IPS-NIHi7 (cell line): ENCODE results near the gene PLIN5.

Experiments
- DNase-seq: peaks from one replicate; pipeline ENCODE4 v3.0.0; 2012; ENCODE audit warnings: mixed read lengths; ENCODE audit errors: extremely low spot score

PLIN5 gene

DNA sequence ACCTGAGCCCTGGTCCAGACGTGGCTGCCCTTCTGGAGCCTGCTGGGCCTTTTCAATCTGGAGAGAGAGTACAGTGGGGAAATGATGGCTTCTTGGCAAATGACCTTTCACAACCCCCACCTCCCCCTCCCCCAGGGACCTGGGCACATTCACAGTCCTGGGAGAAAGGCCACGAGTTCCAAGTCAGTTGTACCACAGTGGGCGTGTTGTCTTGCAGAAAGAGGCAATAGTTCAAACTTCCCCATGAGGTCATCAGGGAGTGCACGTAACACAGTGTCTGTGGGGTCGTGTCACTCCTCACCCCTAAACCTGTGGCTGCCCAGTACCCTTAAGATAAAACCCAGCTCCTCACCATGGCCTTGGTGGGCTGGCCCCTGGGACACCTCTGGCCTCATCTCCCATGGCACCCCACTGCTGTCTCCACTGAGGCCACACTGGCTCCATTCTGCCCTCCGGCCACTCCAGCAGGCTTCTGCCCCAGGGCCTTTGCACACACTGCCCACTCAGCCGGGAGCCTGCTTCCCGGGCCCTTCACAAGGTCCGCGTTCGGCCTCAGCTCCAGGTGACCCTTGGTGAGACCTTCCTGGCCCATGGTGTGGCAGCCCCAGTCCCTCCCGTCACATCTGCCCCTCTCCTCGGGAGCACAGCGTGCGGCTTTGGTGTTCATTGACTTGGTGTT is 30.0 kb downstream of the PLIN5 start:
- no peak for DNase-seq

DNA sequence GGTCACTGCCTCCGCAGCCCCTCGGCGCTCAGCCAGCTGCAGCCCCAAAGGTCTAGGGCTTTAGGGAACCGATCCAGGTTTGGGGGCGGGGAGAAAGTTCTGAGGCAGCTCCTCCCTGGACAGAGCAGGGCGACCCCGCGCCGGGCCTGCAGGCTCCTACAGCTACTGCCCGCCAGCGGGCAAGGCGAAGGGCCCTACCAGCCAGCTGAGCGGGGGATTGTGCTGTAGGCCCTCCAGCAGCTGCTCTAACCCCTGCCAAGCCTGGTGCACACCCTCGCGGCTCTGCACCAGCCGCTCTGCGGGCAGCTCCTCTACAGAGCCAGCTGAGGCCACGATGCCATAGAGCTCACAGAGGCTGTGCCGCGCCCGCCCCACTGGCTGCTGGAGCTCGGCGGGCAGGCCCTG is 30.7 kb downstream of the PLIN5 start:
- DNase-seq, result no peak

DNA sequence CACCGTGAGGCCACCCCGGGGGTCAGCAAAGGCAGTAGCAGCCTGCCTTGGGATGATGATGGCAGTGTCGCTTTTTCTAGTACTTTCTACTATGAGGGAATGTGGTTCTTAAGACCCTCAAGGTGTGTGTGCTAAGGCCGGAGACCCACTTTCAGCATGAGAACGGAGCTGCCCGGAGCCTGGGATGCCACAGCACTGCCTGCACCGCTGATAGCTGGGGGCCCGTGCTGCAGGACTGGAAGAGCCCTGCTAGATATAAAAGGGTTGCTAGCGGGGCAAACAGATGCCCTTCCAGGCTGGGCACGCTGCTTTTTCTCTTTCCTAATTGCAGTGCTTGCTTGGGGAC is 31.2 kb downstream of the PLIN5 start:
- no peak for DNase-seq

DNA sequence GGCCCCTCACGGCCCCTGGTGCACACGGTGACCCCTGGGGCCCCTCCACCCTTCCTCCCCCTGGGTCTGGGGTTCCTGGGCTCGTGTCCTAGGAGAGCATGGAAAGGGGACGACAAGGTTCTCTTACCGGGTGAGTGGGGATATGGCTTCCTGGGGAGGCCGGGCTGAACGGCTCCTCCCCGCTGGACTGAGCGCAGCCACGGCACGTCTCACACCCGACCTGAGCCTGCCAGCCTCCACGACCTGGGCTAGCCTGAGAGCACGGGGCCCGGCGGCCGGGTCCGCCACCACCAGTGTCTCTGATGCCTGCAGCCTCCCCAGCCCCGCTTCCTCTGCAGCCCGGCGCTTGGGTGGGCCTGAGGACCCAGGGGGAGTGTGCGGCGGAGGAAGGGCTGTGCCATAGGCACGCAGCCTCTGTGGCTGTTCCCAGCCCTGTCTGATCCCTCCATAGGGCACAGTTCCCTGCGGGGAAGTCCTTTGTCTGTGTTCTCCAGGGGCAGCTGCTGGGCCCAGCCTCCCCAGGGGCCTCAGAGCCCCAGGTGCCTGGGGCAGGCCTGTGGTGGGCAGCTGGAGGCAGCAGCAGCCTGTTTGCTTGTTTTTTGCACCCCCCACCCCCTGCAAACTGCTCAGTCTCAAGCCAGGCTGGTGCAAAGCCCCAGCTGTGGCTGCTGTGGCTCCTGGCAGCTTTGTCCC is 31.7 kb downstream of the PLIN5 start:
- no peak for DNase-seq

DNA sequence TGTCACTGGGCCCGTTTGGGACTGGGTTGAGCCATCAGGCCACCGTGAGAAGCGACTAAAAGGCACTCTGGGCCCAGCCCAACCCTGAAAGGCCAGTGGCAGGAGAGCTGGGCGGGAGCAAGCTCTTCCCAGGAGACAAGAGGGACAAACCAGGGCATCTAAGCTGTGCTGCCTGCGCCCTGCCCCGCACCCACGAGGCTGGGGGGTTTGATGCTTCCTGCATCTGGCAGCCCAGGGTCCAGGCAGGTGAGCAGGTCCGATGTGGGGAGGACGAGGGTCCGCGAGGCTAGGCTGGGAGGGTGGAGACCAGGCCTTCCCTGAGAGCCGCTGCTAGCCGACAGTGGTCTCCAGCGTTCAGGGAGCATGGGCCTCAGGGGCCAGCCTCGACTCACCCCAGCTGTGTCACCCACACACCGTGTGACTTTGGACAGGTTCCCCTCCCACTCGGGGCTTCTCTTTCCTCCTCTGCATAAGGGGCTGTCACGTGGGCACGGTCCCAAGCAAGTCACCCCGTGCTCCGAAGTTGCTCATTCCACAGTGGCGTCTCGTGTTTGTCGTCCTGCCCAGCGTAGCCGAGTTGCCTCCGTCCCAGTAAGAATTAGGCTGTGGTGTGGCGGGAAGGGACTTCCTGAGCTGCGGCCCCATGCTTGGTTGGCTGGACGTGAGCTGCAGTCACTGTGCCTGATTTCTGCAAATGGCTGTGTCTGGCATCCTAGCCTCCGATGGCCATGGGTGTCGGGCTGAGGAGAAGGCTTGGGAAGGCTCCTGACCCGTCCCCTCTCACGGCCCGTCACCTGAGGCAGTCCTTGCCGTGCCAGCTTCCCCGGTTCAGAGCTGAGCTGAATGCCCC is 32.5 kb downstream of the PLIN5 start:
- DNase-seq, result no peak

DNA sequence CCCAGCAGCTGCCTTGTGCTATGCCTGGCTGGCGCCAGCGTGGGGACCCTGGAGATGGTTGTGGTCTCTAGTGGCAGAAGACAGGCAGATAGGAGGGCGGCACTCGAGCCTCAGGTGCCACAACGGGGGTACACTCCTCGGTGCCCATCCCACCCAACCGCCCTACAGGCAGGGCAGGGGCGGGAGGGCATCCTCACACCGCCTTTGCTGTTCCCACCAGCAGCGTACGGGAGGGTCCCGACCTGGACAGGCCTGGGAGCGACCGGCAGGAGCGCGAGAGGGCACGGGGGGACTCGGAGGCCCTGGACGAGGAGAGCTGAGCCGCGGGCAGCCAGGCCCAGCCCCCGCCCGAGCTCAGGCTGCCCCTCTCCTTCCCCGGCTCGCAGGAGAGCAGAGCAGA is 33.3 kb downstream of the PLIN5 start:
- no peak for DNase-seq

DNA sequence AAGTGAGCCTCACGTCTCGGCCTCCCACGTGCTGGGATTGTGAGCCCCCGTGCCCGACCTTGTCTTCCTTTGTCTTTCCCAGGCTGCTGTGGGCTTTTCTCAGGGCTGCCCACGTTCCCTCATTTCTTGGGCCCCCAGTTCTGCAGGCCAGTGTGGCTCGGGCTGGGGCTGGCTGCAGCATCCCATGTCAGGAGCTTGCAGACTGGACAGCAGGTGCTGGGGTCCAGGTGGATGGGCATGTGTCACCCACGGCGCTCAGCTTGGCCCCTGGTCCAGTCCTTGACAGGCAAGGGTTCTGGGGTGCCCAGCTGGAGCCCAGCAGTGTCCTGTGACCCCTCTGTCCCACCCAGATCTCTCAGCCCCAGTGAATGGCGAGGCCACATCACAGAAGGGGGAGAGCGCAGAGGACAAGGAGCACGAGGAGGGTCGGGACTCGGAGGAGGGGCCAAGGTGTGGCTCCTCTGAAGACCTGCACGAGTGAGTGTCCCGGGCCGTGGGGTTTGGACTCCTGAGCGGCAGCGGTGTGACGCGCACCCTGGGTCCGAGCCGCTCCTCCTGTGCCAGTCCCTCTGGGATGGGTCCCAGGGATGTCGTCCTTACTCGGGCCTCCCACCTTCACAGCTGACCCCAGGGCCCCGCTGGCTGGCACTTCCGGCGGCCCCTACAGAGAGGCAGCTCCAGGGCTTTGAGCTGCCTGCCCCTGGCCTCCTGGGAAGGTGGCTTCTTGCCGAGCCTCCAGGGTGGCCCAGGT is 34.0 kb downstream of the PLIN5 start:
- no peak for DNase-seq

DNA sequence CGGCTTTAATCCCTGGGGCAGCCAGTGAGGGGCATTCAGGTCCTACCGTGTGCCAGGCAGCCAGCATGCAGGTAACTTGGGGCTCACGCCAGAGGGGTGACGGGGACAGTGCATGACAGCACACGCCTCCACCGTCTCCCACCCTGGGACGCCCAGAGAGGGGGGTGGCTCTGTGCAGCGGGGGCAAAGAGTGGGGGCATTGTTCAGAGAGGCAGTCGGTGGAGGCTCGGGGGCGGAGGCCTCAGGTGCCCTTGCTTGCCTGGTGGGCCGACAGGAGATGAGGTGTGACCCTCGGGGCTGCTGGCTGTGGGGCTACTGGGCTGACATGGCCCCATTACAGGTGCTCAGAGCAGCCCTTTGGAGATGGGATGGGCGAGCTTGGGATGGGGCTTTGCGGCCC is 35.2 kb downstream of the PLIN5 start:
- DNase-seq, result no peak

DNA sequence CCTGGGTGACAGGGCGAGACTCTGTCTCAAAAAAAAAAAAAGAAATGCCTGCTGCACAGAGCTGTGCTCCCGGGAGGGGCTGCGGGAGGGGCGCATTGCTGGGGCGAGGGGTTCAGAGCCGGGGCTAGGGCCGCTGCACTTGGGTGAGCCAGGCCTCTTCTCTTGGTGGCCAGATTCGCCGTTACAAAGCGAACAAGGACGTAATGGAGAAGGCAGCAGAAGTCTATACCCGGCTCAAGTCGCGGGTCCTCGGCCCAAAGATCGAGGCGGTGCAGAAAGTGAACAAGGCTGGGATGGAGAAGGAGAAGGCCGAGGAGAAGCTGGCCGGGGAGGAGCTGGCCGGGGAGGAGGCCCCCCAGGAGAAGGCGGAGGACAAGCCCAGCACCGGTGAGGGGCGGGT is 35.7 kb downstream of the PLIN5 start:
- DNase-seq, result no peak

DNA sequence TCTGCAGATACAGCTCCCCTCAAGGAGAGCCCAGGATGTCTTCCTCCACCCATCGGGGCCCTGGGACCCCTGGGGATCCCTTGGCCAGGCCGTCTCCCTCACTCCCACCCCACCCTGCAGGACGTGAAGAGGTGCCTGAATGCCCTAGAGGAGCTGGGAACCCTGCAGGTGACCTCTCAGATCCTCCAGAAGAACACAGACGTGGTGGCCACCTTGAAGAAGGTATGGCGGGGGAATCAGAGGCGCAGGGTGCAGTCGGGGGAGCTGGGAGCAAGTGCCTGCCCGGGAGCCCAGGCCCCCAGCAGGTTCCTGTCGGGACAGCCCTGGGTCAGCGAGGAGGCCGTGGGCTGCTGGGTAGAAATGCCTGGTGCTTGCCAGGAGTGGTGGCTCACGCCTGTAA is 36.3 kb downstream of the PLIN5 start:
- DNase-seq, result no peak

DNA sequence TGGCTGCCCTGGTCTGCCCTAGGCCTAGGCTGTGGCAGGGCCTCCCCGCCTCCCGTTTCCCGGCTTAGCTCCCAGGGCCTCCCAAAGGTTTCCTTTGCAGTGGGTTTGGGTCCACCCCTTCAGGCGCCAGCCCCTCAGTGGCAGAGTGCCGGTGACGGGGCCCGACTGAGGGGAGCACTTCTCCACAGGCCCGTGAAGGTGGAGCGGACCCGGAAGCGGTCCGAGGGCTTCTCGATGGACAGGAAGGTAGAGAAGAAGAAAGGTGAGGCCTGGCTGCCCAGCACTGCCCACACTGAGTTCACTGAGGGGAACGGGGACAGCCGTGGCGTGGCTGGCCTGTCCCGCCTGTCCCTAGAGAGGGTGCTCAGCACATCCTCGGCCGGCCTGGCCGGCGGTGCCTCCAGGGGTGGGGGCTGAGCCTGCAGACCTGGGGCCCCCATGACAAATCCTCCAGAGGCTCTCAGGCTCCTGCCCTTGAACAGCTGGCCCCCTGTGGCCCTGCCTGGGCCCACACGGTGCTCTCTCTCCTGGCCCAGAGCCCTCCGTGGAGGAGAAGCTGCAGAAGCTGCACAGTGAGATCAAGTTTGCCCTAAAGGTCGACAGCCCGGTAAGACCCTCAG is 37.1 kb downstream of the PLIN5 start:
- no peak for DNase-seq

DNA sequence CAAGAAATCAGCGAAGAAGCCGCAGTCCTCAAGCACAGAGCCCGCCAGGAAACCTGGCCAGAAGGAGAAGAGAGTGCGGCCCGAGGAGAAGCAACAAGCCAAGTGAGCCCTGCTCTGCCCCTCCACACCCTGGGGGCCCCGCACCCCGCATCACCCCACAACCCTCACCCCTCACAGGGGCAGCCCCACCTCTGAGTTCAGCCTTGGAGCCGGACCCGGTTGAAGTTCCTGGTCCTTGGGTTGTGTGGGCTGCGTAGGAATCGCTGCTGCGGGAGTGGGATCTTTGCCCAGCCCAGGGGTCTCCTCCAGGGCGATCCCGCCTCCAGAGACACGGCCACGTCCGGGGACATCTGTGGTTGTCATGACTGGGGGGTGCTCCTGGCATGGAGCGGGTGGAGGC is 38.7 kb downstream of the PLIN5 start:
- no peak for DNase-seq

DNA sequence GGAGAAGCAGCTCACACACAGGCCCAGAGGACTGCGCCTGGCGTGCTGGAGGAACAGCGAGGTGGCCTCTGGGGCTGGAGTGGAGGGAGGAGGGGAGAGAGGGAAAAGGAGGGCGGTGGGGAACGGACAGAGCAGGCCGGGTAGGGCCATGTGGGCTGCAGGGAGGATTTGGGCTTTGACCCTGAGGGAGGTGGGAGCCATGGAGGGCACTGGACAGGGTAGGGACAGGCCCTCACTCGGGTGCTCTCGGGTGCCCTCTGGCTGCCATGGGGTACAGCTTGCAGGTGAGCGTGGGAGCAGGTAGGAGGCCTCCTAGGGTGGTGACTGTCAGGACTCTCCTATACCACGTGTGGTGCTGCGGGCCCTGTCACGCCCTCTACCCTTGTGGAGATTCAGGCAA is 39.6 kb downstream of the PLIN5 start:
- no peak for DNase-seq

DNA sequence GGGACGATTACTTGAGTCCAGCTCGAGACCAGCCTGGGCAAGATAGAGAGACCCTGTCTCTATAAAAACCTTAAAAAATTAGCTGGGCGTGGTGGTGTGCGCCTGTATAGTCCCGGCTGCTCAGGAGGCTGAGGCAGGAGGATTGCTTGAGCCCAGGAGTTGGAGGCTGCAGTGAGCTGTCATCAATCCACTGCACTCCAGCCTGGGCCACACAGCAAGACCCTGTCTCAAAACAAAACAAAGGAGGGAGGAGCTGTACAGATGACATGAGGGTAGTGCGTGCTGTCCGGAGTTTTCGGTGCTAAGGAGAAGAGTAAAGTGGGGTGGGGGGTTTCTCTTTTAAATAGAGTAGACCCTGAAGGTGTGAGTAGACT is 40.3 kb downstream of the PLIN5 start:
- DNase-seq, result no peak

DNA sequence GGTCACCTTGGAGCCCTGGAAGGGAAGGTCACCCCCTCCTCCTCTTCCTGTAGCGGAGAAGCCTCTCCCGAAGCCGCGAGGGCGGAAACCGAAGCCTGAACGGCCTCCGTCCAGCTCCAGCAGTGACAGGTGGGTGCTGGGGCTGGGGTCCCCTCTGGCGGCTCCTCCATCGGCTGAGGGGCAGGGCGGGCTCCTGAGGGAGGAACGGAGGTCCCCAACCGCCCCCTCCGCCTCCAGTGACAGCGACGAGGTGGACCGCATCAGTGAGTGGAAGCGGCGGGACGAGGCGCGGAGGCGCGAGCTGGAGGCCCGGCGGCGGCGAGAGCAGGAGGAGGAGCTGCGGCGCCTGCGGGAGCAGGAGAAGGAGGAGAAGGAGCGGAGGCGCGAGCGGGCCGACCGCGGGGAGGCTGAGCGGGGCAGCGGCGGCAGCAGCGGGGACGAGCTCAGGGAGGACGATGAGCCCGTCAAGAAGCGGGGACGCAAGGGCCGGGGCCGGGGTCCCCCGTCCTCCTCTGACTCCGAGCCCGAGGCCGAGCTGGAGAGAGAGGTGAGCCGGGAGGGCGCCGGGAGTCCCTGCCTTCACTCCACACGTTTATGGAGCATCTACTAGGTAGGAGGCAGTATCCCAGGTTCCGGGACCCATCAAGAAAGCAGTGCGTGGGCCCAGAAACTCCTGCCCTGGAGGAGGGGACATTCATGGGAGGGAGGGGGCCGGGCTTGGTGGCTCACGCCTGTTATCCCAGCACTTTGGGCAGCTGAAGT is 40.9 kb downstream of the PLIN5 start:
- DNase-seq, result no peak

DNA sequence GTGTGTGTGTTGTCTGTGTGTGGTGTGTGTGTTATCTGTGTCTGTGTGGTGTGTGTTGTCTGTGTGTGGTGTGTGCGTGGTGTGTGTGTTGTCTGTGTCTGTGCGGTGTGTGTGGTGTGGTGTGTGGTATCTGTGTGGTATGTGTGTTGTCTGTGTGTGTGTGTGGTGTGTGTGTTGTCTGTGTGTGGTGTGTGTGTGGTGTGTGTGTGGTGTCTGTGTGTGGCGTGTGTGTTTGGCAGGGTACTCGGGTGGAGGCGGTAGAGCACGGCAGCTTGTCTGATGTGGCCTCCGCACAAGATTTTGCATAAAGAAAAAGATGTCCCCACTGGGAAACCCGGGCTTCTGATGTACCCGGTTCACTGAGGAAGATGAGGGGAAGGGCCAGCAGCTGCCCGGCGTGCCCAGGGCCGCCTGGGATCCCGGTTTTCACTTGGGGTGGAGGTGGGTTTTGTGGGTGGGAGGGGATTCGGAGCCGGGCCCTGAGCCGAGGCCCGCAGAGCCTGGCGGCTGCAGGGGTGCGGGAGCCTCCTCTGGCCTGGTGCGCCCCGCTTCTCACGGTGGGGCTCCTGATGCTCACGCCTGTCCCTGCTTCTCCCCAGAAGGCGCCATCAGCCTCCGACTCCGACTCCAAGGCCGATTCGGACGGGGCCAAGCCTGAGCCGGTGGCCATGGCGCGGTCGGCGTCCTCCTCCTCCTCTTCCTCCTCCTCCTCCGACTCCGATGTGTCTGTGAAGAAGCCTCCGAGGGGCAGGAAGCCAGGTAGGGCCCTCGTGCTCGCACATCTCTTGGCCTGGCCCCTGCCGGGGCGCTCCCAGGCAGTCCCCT is 41.7 kb downstream of the PLIN5 start:
- DNase-seq, result no peak

DNA sequence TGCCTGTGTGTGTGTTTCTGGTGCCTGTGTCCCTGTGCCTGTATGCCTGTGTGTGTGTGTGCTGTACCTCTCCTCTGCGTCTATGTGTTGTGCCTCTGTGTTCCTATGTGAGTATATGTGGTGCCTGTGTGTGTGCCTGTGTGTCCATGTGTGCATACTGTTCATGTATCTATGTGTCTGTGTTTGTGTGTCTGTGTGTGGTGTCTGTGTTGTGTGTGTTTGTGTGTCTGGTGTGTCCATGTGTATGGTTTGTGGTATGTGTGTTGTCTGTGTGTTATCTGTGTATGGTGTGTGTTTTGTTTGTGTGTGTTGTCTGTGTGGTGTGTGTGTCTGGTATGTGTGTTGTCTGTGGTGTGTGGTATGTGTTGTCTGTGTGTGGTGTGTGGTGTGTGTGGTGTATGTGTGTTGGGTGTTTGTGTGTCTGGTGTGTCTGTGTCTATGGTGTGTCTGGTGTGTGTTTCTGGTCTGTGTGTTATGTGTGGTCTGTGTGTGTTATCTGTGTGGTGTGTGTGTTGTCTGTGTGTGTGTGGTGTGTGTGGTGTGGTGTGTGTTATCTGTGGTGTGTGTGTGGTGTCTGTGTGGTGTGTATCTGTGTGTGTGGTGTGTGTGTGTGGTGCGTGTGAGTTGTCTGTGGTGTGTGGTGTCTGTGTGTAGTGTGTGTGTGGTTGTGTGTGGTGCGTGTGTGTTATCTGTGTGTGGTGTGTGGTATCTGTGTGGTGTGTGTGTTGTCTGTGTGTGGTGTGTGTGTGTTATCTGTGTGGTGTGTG is 42.5 kb downstream of the PLIN5 start:
- no peak for DNase-seq

DNA sequence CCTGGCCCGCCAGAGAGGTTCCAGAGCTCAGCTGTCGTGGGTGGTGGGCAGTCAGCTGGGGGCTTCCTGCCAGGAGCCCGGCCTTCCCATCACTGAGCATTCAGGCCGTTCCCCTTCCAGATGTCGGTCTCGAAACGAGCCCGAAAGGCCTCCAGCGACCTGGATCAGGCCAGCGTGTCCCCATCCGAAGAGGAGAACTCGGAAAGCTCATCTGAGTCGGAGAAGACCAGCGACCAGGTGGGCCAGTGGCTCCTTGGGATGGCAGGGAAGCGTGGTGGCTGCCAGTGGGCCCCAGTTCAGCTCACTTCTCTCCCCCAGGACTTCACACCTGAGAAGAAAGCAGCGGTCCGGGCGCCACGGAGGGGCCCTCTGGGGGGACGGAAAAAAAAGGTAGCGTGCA is 43.6 kb downstream of the PLIN5 start:
- no peak for DNase-seq

DNA sequence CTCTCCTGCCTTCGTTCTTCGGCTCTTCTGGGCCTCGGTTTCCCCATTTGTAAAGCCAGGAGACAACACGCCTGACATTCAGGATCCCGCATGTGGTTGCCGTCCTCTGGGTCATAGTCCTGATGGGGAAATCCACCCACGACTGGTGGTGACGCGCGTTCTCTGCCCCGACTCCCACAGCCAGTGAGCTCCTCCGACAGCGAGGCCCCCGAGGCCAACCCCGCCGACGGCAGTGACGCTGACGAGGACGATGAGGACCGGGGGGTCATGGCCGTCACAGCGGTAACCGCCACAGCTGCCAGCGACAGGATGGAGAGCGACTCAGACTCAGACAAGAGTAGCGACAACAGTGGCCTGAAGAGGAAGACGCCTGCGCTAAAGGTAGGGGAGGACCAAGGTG is 46.5 kb downstream of the PLIN5 start:
- DNase-seq, result no peak
